ENCODE measurements around the gene COL11A1. TPM values are rescaled to one million over a fixed set of nuclear protein-coding genes. Genes with fewer than 3 reads are reported as not detected.

COL11A1 gene
- total and polyA plus RNA-seq, 4 donors = 63.1 to 195 (median 122) TPM

DNA sequence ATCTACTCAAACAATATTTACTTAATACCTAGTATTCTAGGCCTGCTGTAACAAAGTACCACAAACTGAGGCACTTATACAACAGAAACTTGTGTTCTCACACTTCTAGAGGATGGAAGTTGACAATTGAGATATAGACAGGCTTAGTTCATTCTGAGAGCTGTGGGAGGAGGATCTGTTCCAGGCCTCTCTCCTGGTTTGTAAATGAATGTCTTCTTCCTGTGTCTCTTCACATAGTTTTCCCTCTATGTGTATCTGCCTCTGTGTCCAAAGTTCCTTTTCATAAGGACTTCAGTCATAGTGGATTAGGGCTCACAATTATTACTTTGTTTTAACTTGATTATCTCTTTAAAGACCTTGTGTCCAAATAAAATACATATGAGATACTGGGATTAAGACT is 251.1 kb downstream of the COL11A1 start:
- Histone ChIP-seq H3K4me3 (ENCODE audit: low read depth, low read length) (no peak overlapping the region), H3K27me3 (ENCODE audit: control insufficient read depth, insufficient read depth, low read length) (no peaks in the 10 kb centered on the region), H3K9me3 (ENCODE audit: control insufficient read depth, insufficient read depth, low read length) (no peaks in the 10 kb centered on the region), H3K27ac (ENCODE audit: low read depth, low read length) (no peak overlapping the region), H3K4me1 (ENCODE audit: control insufficient read depth, insufficient read depth, low read length) (peaks cover 4% of the 10 kb centered on the region), H3K36me3 (ENCODE audit: control insufficient read depth, insufficient read depth, low read length) (no peaks in the 10 kb centered on the region)
- no peak for DNase-seq (ENCODE audit: low read depth in 4 of 6, low spot score in 6 of 6)

DNA sequence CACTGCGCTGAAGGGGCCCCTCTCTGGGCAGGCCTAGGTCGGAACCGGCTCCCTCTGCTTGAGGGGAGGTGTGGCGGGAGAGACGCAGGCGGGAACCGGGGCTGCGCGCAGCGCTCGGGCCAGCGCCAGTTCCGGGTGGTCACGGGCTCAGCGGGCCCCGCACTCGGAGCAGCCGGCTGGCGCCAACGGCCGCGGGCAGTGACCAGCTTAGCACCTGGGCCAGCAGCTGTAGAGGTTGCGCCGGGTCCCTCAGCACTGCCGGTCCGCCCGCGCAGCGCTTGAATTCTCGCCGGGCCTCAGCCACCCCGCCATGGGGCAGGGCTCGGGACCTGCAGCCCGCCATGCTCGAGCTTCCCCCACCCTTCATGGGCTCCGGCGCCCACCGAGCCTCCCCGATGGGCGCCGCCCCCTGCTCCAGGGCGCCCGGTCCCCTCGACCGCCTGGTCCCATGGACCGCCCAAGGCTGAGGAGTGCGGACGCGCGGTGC is 254.6 kb downstream of the COL11A1 start:
- H3K4me3 ChIP-seq (ENCODE audit: low read depth, low read length) = no peak overlapping the region
- 95% methylated on average over 27 of the region's 50 CpGs for WGBS (ENCODE audit: insufficient coverage)
- no peaks in the 10 kb centered on the region for H3K36me3 ChIP-seq (ENCODE audit: control insufficient read depth, insufficient read depth, low read length)
- H3K27me3 ChIP-seq (ENCODE audit: control insufficient read depth, insufficient read depth, low read length) = no peaks in the 10 kb centered on the region
- no peak for DNase-seq (ENCODE audit: low read depth in 4 of 6, low spot score in 6 of 6)
- peak overlapping the region; percentile 48 for H3K27ac ChIP-seq (ENCODE audit: low read depth, low read length)
- no peaks in the 10 kb centered on the region for H3K9me3 ChIP-seq (ENCODE audit: control insufficient read depth, insufficient read depth, low read length)
- H3K4me1 ChIP-seq (ENCODE audit: control insufficient read depth, insufficient read depth, low read length) = peaks cover 4% of the 10 kb centered on the region

DNA sequence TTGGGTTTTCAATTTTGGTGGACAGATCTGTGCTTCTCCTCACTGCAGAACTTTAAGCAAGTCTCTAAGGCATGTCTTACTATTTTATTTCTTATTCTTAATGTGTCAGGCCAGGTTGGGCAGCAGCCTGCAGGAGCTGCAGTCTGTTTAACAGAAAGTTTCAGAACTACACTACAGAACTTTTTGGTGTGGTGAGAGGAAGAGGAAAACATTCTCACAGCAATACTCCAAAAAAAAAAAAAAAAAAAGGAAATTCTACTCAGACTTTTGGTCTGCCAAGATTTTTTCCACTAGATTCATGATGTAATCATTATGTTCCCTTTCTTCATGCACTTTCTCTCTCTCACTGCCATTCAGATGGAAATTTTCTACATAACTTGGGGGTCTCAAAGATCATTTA is 255.2 kb downstream of the COL11A1 start:
- H3K27ac ChIP-seq (ENCODE audit: low read depth, low read length) = peak overlapping the region; percentile 48
- no peak overlapping the region for H3K4me3 ChIP-seq (ENCODE audit: low read depth, low read length)
- no peaks in the 10 kb centered on the region for H3K9me3 ChIP-seq (ENCODE audit: control insufficient read depth, insufficient read depth, low read length)
- H3K36me3 ChIP-seq (ENCODE audit: control insufficient read depth, insufficient read depth, low read length) = no peaks in the 10 kb centered on the region
- peaks cover 4% of the 10 kb centered on the region for H3K4me1 ChIP-seq (ENCODE audit: control insufficient read depth, insufficient read depth, low read length)
- H3K27me3 ChIP-seq (ENCODE audit: control insufficient read depth, insufficient read depth, low read length) = no peaks in the 10 kb centered on the region
- DNase-seq (ENCODE audit: low read depth in 4 of 6, low spot score in 6 of 6) = peak in 1 of 6 donors; percentile 24

DNA sequence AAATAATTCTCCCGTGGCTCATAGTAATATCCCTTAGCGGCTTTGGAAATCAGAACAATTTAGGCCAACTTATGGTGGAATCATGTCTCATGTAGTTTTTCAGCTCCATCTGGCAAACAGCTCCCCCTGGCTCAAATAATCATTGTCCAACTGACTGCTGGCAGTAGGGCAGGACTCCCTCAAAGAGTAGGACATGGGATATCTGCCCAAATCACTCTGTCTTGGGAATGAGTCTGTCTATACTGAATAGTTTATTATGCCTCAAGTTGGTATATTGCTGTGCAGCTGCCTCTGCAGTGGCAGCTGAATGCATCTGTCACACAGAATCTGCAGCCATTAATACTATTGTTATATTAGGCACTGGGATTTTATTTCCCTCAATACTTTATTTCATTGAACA is 255.7 kb downstream of the COL11A1 start:
- Histone ChIP-seq H3K4me3 (ENCODE audit: low read depth, low read length) (no peak overlapping the region), H3K4me1 (ENCODE audit: control insufficient read depth, insufficient read depth, low read length) (peaks cover 4% of the 10 kb centered on the region), H3K27ac (ENCODE audit: low read depth, low read length) (no peak overlapping the region), H3K36me3 (ENCODE audit: control insufficient read depth, insufficient read depth, low read length) (no peaks in the 10 kb centered on the region), H3K9me3 (ENCODE audit: control insufficient read depth, insufficient read depth, low read length) (no peaks in the 10 kb centered on the region), H3K27me3 (ENCODE audit: control insufficient read depth, insufficient read depth, low read length) (no peaks in the 10 kb centered on the region)
- no CpG with 5 or more reads among the region's 2 CpGs for WGBS (ENCODE audit: insufficient coverage)
- peak; percentile 24 to 86 (median 51) for DNase-seq (ENCODE audit: low read depth in 4 of 6, low spot score in 6 of 6)

DNA sequence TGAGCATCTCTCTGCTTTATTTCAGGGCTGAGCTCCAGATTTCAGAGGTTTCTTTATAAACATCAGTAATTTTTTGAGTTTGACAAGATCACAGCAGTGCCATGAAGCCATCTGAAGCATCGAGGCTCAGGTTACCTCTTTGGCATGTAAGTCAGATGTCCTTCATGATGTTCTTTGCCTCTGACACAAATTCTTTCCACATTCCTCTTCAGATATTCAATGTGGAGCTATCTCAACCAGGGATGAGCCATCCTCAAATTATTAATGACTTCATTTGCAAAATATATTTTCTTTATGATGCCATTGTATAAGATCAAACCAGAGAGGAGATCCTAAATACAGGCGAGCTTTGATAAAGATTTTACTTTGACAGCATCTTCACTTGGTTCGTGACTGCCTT is 256.7 kb downstream of the COL11A1 start:
- no peak overlapping the region for H3K4me3 ChIP-seq (ENCODE audit: low read depth, low read length)
- peaks cover 4% of the 10 kb centered on the region for H3K4me1 ChIP-seq (ENCODE audit: control insufficient read depth, insufficient read depth, low read length)
- H3K36me3 ChIP-seq (ENCODE audit: control insufficient read depth, insufficient read depth, low read length) = no peaks in the 10 kb centered on the region
- no peak for DNase-seq (ENCODE audit: low read depth in 4 of 6, low spot score in 6 of 6)
- no peak overlapping the region for H3K27ac ChIP-seq (ENCODE audit: low read depth, low read length)
- WGBS (ENCODE audit: insufficient coverage) = 89% methylated on average over 1 of the region's 3 CpGs
- H3K9me3 ChIP-seq (ENCODE audit: control insufficient read depth, insufficient read depth, low read length) = peaks cover 1% of the 10 kb centered on the region
- H3K27me3 ChIP-seq (ENCODE audit: control insufficient read depth, insufficient read depth, low read length) = no peaks in the 10 kb centered on the region

DNA sequence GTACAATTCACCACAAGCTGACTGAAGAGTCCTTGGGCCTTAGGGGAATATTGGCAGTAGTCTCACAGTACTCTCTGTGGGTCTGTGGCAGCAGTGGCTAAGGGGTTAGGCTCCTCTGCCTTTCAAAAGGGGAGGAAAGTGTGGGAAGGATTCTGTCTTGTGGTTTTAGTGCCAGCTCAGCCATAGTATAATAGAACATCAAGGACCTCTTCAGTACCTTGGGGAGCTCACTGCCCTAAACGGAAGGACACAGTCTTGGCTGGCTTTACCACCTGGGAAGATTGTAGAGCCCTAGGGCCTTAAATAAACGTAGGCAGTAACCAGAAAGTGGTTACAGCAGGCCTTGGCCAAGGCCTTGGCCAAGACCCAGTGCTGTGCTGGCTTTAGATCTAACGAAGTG is 265.7 kb downstream of the COL11A1 start:
- H3K4me3 ChIP-seq (ENCODE audit: low read depth, low read length) = no peak overlapping the region
- no peak overlapping the region for H3K27ac ChIP-seq (ENCODE audit: low read depth, low read length)
- H3K27me3 ChIP-seq (ENCODE audit: control insufficient read depth, insufficient read depth, low read length) = no peaks in the 10 kb centered on the region
- 64% methylated on average over 3 of the region's 3 CpGs for WGBS (ENCODE audit: insufficient coverage)
- H3K36me3 ChIP-seq (ENCODE audit: control insufficient read depth, insufficient read depth, low read length) = no peaks in the 10 kb centered on the region
- no peaks in the 10 kb centered on the region for H3K4me1 ChIP-seq (ENCODE audit: control insufficient read depth, insufficient read depth, low read length)
- peaks cover 1% of the 10 kb centered on the region for H3K9me3 ChIP-seq (ENCODE audit: control insufficient read depth, insufficient read depth, low read length)
- DNase-seq (ENCODE audit: low read depth in 4 of 6, low spot score in 6 of 6) = no peak

DNA sequence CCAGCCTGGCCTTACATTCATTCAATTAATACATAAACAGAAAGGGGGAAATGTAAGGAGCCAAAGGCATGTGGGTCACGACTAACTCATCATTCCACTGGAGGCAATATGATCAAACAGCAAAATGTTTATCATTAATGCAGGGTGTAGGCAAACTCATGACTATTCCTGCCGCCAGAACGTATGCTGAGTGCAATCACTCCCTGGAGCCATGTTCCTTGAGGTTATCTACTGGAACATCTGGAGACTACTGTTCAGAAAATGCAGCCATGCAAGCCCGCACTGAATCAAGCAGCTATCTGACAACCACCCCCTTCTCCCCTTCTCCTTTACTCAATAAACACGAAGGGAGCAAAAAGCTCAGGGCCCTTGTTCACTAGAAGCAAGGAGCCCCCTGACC is 267.6 kb downstream of the COL11A1 start:
- H3K36me3 ChIP-seq (ENCODE audit: control insufficient read depth, insufficient read depth, low read length) = no peaks in the 10 kb centered on the region
- WGBS (ENCODE audit: insufficient coverage) = 93% methylated on average over 4 of the region's 5 CpGs
- no peak overlapping the region for H3K27ac ChIP-seq (ENCODE audit: low read depth, low read length)
- no peaks in the 10 kb centered on the region for H3K4me1 ChIP-seq (ENCODE audit: control insufficient read depth, insufficient read depth, low read length)
- H3K4me3 ChIP-seq (ENCODE audit: low read depth, low read length) = no peak overlapping the region
- H3K9me3 ChIP-seq (ENCODE audit: control insufficient read depth, insufficient read depth, low read length) = no peaks in the 10 kb centered on the region
- H3K27me3 ChIP-seq (ENCODE audit: control insufficient read depth, insufficient read depth, low read length) = no peaks in the 10 kb centered on the region
- no peak for DNase-seq (ENCODE audit: low read depth in 4 of 6, low spot score in 6 of 6)

DNA sequence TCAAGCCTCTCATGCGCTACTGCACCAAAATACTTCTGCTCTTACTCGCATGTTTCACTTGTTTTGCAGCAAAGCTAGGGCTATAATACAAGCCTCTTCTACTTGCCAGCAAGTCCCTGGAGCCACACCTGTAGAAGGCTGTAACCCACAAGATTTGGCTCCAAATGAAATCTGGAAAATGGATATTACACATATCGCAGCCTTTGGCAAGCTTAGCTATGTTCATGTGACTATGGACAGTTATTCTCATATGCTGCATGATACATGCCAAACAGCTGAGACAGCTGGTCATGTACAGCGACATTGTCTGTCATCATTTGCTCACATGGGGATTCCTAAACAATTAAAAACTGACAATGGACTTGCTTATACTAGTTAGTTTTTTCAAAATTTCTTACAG is 270.3 kb downstream of the COL11A1 start:
- H3K27ac ChIP-seq (ENCODE audit: low read depth, low read length) = no peak overlapping the region
- H3K36me3 ChIP-seq (ENCODE audit: control insufficient read depth, insufficient read depth, low read length) = no peaks in the 10 kb centered on the region
- no peaks in the 10 kb centered on the region for H3K4me1 ChIP-seq (ENCODE audit: control insufficient read depth, insufficient read depth, low read length)
- H3K27me3 ChIP-seq (ENCODE audit: control insufficient read depth, insufficient read depth, low read length) = no peaks in the 10 kb centered on the region
- peaks cover 3% of the 10 kb centered on the region for H3K9me3 ChIP-seq (ENCODE audit: control insufficient read depth, insufficient read depth, low read length)
- 87% methylated on average over 3 of the region's 4 CpGs for WGBS (ENCODE audit: insufficient coverage)
- H3K4me3 ChIP-seq (ENCODE audit: low read depth, low read length) = no peak overlapping the region
- peak in 1 of 6 donors; percentile 37 for DNase-seq (ENCODE audit: low read depth in 4 of 6, low spot score in 6 of 6)

DNA sequence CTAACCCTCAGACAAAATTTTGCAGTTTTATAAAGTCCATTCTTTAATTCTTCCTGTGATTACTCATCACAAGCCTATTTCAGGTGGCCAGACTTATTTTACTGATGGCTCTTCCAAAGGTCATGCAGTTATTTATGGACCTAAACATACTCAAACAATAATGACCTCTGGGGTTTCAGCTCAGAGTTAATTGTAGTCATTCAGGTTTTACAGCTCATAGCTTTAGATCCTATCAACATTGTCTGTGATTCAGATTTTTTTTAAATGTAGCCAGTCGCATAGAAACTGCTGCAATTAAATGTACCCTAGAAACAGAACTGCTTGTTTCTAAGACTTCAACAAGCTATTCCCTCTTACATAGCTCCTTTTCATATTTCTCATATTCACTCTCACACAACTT is 270.8 kb downstream of the COL11A1 start:
- Histone ChIP-seq H3K9me3 (ENCODE audit: control insufficient read depth, insufficient read depth, low read length) (peaks cover 3% of the 10 kb centered on the region), H3K27me3 (ENCODE audit: control insufficient read depth, insufficient read depth, low read length) (no peaks in the 10 kb centered on the region), H3K4me1 (ENCODE audit: control insufficient read depth, insufficient read depth, low read length) (no peaks in the 10 kb centered on the region), H3K4me3 (ENCODE audit: low read depth, low read length) (no peak overlapping the region), H3K27ac (ENCODE audit: low read depth, low read length) (no peak overlapping the region), H3K36me3 (ENCODE audit: control insufficient read depth, insufficient read depth, low read length) (no peaks in the 10 kb centered on the region)
- no peak for DNase-seq (ENCODE audit: low read depth in 4 of 6, low spot score in 6 of 6)
- no CpG with 5 or more reads among the region's 1 CpG for WGBS (ENCODE audit: insufficient coverage)

DNA sequence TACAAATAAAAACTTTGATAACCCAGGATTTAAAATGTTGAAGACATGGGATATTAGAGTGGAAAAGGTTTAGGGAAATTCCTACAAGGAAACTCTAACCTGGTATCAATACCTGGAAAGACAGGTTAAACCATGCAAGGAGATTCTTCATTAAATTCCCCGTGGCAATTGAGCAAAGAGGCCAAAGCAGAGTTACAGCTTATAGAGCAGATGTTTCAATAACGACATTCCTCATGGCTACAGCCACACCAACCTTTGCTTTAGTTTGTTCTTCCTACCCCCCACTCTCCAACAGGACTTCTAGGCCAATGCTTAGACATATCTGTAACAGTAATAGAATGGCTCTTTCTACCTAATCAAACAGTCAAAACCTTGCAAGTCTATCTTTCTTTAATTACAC is 271.3 kb downstream of the COL11A1 start:
- Histone ChIP-seq H3K9me3 (ENCODE audit: control insufficient read depth, insufficient read depth, low read length) (peaks cover 3% of the 10 kb centered on the region), H3K4me3 (ENCODE audit: low read depth, low read length) (no peak overlapping the region), H3K4me1 (ENCODE audit: control insufficient read depth, insufficient read depth, low read length) (no peaks in the 10 kb centered on the region), H3K27me3 (ENCODE audit: control insufficient read depth, insufficient read depth, low read length) (no peaks in the 10 kb centered on the region), H3K36me3 (ENCODE audit: control insufficient read depth, insufficient read depth, low read length) (no peaks in the 10 kb centered on the region), H3K27ac (ENCODE audit: low read depth, low read length) (no peak overlapping the region)
- DNase-seq (ENCODE audit: low read depth in 4 of 6, low spot score in 6 of 6) = no peak
- WGBS (ENCODE audit: insufficient coverage) = 67% methylated on average over 1 of the region's 2 CpGs
